Right kidney (tissue), 1 donor: ENCODE measurements around the gene PAK1.

Source experiments
- DNase-seq: peaks from one replicate; pipeline ENCODE4 v3.0.0-alpha.2; 2016

The PAK1 gene

DNA sequence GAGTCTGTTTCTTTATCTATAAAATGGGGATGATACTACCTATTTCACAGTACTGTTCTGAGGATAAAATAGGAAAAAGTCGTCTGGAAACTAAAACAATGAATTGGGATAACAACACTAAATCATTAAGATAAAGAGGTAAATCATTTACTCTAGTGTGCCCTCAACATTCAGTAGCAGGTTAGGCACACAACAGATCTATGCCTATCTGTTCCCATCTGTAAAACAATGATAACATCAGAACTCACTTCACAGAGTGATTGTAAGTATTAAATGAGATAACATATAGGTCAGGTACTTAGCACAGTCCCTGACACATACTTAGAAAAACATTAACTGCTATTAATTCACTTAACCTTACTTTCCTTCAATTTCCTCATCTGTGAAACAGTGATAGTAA, 36.9 kb downstream of the PAK1 start:
- no peak for DNase-seq

DNA sequence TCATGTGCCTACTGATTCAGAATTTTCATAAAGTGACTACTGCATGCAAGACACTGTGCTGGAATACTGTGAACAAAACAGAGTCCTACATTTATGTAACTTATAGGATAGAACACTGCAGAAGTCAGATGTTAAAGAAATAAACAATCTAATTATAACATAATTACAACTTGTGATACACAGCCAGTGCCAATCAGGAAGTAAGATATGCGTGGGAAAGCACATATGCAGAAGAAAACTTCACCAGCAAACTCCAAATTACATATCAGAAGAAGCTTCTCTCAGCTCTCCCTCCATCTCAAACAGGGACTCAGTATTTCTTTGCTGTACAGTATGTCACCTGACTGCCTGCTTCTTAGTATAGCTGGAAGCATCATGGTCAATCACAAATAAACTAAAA, 37.4 kb downstream of the PAK1 start:
- DNase-seq: no peak

DNA sequence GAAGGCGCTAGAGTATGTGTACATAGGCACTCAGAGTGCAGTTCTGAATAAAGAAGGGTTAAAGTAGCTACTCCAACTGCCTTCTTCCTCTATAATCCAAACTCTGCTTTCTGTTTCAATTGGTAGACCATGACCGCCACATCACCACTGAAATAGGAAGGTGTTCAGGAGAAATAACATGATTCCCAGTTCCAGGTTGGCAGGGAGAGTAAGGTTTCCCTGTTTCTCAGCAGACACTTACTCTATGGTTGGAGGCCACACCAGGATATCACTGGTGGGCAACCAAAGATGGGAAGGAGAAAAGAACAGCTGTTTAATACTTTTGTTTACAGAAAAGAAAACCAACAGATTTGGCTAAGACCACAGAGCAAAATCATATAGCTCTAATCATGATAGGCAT, 37.9 kb downstream of the PAK1 start:
- DNase-seq: no peak

DNA sequence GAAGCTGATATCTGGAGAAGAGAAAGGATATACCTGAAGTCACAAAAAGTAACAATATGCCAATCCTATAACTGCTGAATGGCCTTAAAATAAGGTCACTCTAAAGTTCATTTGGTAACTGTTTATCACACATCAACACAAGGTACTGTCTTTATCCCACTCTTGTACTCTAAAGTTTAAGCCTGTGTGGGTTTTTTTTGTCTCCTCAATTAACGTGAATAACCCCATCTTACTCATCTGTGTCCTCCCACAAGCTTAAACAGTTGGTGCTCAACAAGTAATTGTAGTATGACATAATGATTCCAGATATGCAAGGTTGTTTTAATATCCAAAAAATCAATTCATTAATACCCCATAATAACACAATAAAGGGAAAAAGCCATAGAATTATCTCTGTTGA, 42.1 kb downstream of the PAK1 start:
- no peak for DNase-seq

DNA sequence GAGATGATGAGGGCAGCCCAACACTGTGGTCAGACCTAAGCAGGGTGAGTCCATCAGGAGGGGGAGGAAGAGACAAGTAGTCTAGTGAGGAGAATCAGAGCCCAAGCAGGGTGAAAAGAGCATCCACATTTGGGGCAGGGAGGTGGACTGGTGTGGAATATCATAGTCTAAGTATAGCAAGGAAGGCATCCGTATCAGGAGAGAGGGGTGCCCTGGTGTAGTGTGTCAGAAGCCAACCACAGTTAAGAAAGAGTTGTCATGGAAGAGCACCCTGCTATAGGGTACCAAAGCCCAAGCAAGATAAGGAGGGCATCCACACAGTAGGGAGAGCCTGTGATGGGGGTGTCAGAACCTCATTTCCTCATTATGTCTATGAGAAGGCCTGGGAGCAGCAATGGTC, 45.3 kb downstream of the PAK1 start:
- DNase-seq: no peak

DNA sequence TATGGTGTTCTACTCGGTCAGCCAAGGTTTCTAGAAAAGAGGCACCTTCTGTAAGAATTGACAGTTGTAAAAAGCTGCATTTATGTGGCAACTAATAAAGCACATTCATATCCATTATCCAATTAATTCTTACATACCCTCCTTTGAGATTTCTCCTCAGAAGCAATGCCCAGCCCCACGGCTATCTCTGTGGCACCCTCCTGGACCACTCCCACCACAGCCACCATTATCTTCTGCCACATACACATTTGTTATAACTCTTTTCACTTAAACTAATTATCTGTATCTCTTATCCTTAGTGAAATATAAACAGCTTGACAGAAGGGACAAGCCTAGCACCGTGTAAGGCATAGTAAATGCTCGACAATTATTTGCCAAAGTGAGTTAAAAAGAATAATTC, 48.5 kb downstream of the PAK1 start:
- no peak for DNase-seq

DNA sequence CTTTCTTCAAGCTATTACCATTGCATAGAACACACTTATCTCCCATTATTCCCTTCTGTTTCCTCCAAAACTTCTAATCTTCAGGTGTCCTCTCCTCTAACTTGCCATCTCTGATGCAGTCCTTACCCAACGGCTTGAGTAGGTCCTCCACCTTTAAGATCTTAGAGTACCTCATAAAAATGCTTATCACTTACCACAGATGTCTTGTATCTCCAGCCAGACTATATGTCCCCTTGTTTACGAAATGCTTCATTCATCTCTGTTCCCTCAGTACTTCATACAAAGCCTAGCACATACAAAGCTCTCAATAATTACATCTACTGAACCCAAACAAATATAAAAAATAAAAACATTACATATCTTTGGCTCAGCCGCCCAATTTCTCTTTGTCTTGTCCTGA, 49.2 kb downstream of the PAK1 start:
- DNase-seq: no peak

DNA sequence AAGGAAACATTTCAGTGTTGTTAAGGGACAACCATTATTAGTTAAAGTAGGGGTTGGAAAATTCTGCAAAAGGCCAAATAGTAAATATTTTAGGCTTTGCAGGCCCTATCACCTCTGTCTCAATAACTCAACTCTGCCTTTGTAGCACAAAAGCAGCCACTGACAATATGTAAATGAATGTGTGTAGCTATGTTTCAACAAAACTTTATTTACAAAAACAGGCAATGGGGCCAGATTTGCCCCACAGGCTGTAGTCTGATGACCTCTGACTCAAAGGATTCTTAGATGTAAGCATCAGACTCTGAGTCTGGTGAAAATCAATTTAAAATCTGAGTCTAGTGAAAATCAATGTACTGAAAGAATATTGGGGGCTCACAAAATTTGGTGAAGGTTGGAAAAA, 50.3 kb downstream of the PAK1 start:
- DNase-seq: no peak

DNA sequence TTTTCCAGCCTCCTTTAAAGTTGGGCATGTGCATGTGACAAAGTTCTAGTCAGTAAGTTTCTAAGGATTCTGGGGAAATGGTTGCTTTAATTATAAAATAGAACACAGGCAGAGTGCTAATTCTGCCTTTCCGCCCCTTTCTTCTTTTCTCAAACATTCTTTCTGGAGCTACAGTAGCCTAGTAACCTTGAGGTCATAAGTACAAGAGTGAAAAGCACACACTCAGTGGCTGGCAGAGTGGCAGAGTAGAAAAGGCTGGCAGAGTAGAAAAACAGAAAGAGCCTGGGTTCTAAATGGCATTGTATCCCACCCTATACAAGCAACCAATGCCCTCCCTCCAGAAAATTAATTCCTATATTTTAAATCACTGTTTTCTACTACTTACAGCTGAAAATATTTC, 51.2 kb downstream of the PAK1 start:
- DNase-seq: no peak

DNA sequence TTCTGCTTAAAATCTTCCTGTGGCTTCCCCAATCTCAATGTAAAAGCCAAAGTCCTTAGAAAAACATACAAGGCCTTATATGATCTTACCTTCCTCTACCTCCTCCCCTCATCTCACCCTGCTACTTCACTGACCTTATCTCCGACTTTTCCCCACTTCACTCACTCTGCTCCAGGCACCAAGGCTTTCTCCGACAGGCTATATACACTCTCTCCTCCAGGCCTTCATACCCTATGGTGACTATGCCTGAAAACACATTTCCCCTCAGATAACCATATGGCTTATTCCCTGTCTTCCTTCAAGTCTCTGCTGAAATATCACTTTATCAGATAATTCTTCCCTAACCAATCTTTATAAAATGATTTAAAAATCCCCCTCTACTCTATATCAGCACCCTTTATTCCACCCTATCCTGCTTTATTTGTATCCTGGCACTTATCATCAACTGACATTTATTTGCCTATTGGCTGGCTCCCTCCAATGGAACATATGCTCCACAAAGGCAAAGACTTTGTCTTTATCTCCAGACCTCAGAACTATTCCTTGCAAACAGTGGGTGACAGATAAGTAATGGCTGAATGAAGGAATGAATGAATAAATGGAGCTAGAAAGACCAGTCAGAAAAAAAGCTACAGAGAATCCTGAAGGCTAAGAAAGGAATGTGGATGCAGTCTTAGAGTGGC, 52.7 kb downstream of the PAK1 start:
- no peak for DNase-seq

DNA sequence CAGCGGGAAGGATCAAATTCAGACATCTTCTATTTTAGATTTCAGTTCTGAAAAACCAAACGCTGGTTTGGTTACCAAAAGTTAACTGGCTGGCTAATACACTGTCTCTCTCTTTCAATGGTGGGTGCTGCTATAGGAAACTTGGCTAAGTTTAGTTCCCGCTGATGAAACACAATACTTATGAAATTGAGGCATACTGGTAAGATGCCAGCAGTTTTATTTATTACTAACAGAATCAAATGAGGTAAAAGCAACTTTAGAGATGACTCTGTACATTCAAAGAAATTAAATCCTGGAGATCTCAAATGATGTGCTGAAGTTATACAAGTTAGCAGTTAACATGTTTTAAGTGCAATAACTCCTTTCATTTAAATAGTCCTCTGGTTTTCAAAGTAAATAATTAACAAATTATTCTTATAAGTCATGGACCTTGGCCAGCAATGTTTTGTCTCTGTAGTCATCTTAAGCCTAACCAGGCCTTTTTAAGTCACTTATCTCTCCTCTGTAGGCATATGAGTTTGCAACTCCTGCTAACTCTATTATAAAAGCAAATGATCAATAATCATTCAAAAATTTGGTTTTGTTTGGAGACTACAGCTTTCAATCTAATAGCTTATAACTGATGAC, 54.8 kb downstream of the PAK1 start:
- no peak for DNase-seq

DNA sequence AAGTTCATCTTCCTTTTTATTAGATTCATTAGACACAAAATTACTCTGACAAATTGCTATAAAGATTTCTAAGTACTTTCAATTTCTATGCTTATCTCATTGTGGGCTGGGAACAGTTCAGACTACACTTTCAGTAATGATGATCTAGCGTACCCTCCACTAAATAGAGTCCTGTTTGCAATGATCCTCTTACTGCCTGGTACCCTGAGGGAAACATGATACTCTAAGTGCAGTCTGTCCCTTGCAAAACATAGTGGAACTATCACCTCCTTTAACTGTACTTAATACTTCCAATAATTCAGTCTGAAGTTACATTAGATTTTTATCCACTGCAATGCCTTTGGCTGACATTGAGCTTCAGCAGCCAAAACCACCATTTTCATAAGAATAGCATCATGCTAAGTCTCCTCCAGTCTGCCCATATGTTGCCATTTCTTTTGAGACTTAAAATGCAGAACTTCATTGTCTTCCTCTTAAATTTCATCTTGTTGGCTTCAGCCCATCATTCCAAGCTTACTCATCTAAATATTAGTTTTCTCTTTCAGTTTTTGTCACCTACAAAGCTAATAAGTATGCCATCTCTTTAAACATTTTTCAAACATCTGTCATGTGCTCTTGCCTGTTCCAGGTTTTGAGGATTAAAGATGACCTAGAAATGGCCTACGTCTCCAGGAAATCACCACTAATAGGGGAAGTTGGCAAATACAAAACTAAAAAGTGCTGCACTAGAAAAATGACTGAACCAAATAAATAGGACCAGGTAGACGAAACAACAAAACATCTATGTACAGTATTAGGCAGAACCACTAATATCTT, 55.5 kb downstream of the PAK1 start:
- DNase-seq: no peak

DNA sequence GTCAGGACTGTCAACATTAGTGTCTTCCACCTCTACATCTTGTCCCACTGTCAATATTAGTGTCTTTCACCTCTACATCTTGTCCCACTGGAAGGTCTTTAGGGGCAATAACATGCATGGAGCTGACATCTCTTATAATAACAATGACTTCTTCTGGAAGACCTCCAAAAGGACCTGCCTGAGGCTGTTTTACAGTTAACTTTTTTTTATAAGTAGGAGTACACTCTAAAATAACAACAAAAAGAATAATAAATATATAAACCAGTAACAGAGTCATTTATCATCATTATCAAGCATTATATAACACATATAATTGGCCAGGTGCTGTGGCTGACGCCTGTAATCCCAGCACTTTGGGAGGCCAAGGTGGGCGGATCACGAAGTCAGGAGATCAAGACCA, 57.5 kb downstream of the PAK1 start:
- no peak for DNase-seq

DNA sequence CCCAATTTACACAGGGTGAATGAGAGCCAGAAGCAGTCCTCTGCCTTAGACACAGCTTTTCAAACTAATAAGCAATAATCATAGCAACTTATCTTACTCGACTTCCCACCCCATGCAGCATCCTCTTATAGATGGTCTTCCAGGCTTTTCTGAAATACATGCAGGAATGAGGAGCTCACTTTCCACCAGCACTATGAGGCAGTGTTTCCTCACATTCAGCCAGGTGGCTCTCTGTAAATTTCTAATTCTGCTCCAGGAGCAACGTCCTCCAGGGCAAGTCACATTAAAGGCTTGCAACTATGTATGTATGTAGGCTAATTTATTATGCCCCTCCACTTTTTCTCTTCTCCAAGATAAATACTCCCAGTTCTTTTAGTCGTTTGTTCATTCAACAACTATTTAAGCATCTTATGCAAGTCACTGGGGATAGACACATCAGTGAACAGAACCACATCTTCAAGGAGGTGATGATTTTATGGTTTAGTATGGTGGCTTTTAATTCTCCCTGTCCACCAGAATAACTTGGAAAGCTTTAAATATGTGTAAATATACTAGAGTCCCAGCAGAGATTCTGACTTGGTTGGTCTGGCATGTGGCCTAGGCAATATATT, 59.9 kb downstream of the PAK1 start:
- DNase-seq: no peak

DNA sequence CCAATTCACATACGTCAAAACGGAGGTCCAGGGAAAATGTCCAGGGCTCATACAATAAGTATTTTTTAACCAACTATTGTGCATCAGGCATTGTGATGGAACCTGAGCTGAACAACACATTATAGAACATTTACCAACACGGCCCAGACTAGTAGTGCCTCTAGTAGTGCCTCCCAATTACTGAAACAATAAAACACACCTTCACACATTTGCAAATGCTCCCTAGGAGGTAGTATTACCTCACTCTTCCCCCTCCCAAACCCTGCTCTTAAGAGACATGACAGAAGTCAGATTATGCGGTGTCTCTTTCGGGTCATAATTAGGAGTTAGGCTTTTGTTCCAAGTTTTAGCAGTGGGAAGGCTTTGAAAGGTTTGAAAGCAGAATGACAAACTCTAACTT, 61.1 kb downstream of the PAK1 start:
- no peak for DNase-seq

DNA sequence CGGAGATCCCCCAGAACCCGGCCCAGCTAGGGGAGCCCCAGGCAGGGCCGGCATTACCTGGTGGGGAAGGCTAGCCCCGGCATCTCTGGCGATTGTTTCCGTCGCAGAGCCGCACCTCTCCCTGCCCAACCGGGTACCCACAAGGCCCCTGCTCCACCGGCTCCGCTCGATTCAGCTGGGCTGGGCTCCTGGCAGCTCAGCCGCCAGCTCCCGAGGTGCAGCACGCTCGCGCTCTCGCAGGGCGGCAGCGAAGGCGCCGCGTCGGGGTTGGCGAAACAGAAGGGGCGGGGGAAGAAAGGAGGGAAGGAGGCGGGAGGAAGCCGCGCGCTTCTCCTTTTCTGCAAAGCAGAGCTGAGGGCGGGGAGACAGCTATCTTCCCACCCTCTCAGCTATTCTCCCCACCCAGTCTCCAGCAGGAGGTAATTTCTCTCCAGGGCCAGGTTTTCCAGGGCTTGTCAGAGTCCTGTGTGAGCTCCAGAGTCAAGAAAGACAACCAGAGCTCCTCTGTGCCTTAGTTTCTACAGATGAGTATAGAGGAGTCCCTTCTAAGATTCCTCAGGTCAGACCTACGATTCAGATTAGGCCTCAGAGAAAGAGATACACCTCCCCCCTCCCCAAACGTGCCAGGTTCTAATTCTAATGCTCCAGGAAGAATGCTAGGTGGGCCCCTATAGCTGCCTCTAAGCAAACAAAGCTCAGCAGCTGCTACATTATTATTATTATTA, 62.0 kb downstream of the PAK1 start:
- peak; percentile 76 for DNase-seq

DNA sequence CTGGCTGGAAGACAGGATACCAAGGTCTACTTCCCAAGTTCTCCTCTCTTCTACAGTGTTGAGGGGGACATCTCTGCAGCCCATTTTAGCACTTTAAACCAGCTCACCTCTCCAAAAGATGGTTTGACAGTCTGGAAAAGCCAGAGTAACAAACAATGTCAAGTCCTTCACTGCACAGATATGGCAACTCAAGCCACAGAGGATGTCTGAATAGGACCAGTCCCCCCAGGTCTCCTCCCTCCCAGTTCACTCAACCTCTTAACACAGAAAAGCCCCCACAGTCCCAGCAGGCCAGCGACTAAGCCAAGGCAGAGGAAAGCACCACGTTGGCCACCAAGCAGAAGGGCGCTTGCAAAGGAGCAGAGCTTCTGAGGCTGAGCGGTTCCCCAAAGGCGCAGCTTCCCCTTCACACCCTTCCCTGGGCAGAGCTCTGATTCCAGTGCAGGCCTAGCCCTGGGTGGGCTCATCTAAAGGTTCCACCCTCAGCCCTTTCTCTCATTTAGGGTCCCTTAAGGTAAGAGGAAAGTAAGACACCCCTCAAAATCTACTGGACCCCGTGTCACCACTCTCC, 62.7 kb downstream of the PAK1 start:
- DNase-seq: no peak

DNA sequence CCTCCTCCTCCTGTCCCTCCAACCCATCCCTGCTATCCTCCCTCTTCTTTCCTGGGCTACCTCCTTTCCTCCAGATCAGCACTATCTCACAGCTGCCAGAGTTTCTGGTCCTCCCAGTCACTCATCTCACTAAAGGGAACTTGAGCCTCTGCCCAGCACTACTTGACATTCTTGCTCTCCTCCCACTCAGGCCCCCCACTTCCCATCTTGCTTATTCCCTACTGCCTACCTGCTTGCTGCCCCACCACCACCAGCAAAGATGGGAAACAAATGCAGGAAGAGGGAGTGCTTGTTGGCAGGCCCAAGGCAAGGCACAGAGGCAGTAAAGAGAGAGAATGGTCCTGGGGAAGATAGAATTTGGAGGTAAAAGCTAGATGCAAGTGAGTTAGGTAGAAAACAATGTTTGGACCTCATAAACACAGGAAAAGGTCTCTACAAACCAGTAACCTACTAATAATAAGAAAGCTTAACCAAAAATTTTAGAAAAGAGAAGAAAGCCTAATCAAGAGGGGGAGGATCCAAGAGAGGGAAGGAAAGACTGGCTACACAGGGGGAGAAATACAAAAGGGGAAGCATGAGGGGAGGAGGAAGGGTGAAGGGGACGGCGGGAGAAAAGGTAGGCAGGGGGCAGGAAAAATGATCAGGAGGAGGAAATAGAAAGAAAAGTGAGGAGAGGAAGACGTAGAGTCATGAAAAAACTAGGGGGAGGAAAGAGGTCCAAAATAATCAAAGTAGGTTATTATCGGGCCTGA, 63.6 kb downstream of the PAK1 start:
- DNase-seq: no peak

DNA sequence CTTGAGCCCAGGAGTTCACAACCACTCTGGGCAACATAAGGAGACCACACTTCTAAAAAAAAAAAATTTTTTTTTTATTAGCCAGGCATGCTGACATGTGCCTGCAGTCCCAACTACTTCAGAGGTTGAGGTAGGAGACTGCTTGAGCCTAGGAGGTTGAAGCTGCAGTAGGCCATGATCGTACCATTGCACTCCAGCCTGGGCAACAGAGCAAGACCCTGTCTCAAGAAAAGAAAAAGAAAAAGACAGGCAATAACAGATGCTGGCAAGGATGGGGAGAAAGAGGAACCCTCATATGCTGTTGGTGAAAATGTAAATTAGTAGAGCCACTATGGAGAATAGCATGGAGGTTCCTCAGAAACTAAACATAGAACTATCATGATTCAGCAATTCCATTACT, 64.8 kb downstream of the PAK1 start:
- DNase-seq: no peak

DNA sequence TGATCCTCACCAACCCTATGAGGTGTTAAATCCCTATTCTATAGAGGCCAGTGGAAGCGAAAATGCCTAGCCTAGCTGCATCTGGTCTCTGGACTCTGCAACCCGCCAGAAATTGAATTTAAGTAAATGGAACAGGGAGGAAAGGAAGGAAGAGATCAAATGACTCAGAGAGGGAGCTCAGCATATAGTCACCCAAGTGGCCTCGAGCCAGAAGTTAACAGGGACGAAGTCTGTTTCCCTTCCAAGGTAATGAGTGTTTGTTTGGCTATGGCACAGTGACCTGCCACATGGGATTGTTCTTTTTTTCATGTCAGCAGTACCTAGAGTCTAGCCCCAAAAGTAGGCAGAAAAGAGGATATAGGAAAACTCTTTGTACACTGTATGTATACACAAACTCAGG, 66.3 kb downstream of the PAK1 start:
- peak; percentile 13 for DNase-seq

DNA sequence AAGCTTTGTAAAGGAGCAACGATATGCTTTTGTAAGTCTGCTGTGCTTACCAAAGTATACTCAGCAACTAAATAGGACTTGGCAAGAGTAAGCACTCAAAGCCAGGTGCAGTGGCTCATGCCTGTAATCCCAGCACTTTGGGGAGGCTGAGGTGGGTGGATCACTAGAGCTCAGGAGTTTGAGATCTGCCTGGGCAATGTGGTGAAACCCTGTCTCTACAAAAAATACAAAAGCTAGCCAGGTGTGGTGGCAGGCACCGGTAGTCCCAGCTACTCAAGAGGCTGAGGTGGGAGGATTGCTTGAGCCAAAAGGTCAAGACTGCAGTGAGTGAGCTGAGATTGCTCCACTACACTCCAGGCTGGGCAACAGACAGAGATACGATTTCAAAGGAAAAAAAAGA, 67.5 kb downstream of the PAK1 start:
- DNase-seq: no peak

DNA sequence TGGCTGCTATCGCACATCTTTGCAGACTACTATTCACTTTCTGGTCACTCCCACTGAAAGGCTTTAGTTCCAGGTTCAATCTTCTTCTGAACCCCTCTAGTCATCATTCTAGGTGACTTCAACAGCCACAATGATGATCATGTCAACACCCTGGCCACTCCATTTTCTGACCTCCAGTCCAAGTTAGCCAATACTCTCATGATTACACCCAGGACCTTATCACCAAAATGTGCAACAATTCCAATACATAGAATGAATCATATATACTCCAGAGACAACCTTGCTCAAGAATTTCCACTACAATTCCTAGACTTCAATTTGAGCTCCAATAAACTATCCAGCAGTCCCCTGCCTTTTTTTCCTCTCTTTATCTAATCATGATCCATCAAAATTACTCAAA, 70.7 kb downstream of the PAK1 start:
- no peak for DNase-seq
